HepG2 (cell line): ENCODE results near the gene RUNDC1. TPM values are rescaled to one million over a fixed set of nuclear protein-coding genes. Genes with fewer than 3 reads are reported as not detected.
A peak's percentile ranks its signal among the peaks of the same experiment; 100 is the strongest.

Experiments
- ATF1 ChIP-seq: IDR thresholded peaks from 2 replicates; pipeline ENCODE4 v1.6.1; 2016; ENCODE audit warnings: mild to moderate bottlenecking, control low read depth
- CEBPZ ChIP-seq: IDR thresholded peaks from 2 replicates; pipeline ENCODE4 v1.6.1; 2012; ENCODE audit warnings: low read length, improper control_type of control experiment
- CREB1 ChIP-seq, 2 experiments: fragments of 450-650 bp in 1 of 2; IDR thresholded peaks; 2 replicates each; pipeline ENCODE4 v1.6.1; 2016 to 2017; ENCODE audit warnings: control low read depth in 1 of 2, mild to moderate bottlenecking in 1 of 2, missing compliant biosample characterization in 1 of 2, missing genetic modification characterization in 1 of 2
- CTCF ChIP-seq: sonication (generic); formaldehyde crosslinking; IDR thresholded peaks from 2 replicates; pipeline ENCODE4 v1.5.0; 2020; ENCODE audit warnings: mild to moderate bottlenecking, missing genetic modification reagents, moderate library complexity
- FOXC1 ChIP-seq: sonication (generic); formaldehyde crosslinking; IDR thresholded peaks from 2 replicates; pipeline ENCODE4 v1.8.0; 2022; ENCODE audit warnings: mild to moderate bottlenecking, missing genetic modification reagents, borderline replicate concordance
- GRHL1 ChIP-seq: sonication (generic); formaldehyde crosslinking; conservative IDR thresholded peaks from 2 replicates; pipeline ENCODE4 v1.8.0; 2022; ENCODE audit warnings: missing genetic modification reagents
- HNF4A ChIP-seq: sonication (generic); formaldehyde crosslinking; IDR thresholded peaks from 2 replicates; pipeline ENCODE4 v1.4.0; 2020; ENCODE audit warnings: missing genetic modification reagents
- NAIF1 ChIP-seq: sonication (generic); formaldehyde crosslinking; IDR thresholded peaks from 2 replicates; pipeline ENCODE4 v1.5.0; 2020; ENCODE audit warnings: mild to moderate bottlenecking, missing genetic modification reagents, borderline replicate concordance
- NFYB ChIP-seq: sonication (generic); formaldehyde crosslinking; IDR thresholded peaks from 2 replicates; pipeline ENCODE4 v1.4.0; 2020; ENCODE audit warnings: missing genetic modification reagents
- POLR2AphosphoS2 ChIP-seq: IDR thresholded peaks from 2 replicates; pipeline ENCODE4 v1.6.1; 2011; ENCODE audit warnings: low read depth, low read length, improper control_type of control experiment
- RELA ChIP-seq: sonication (generic); formaldehyde crosslinking; IDR thresholded peaks from 2 replicates; pipeline ENCODE4 v1.4.0; 2020; ENCODE audit warnings: missing genetic modification reagents
- SAFB2 ChIP-seq: sonication (generic); formaldehyde crosslinking; IDR thresholded peaks from 2 replicates; pipeline ENCODE4 v1.5.1; 2020; ENCODE audit warnings: missing genetic modification reagents, low read depth, mild to moderate bottlenecking, borderline replicate concordance
- ZBTB7B ChIP-seq: sonication (generic); formaldehyde crosslinking; IDR thresholded peaks from 2 replicates; pipeline ENCODE4 v1.4.0; 2020; ENCODE audit warnings: missing genetic modification reagents
- ZNF282 ChIP-seq: fragments of 450-650 bp; IDR thresholded peaks from 2 replicates; pipeline ENCODE4 v1.6.1; 2018; ENCODE audit not compliant: partially characterized antibody
- ZNF678 ChIP-seq: sonication (generic); formaldehyde crosslinking; IDR thresholded peaks from 2 replicates; pipeline ENCODE4 v1.4.0; 2020; ENCODE audit warnings: mild to moderate bottlenecking, missing genetic modification reagents
- polyA plus RNA-seq, 8 experiments: library from polyadenylated mRNA; depleted of rRNA in 3 of 8; stranded (reverse) in 7 of 8; unstranded in 1 of 8; fragments of >200 nt; fragmentation: Illumina TruSeq in 4 of 8; extraction: Trizol in 4 of 8; gene quantifications; 2 replicates each; pipeline versions ENCODE4 v1.2.1 to v1.2.3, GENCODE V29; 2011 to 2016; ENCODE audit warnings: low read depth in 4 of 8, missing spikeins in 1 of 8, mixed read lengths in 1 of 8; ENCODE audit not compliant: insufficient read depth in 1 of 8
- total RNA-seq, 5 experiments: library from RNA; depleted of rRNA; stranded (reverse); fragments of >200 nt; fragmentation: Illumina TruSeq; extraction: Trizol; gene quantifications; 2 replicates each; pipeline ENCODE4 v1.2.3, GENCODE V29; 2016; ENCODE audit warnings: low read depth in 1 of 5
- TF ChIP-seq, protein P1 (sequence below): sonication (generic); formaldehyde crosslinking; IDR thresholded peaks from 2 replicates; pipeline ENCODE4 v1.4.0; 2020; ENCODE audit warnings: missing genetic modification reagents
- TF ChIP-seq, protein P2 (sequence below): sonication (generic); formaldehyde crosslinking; IDR thresholded peaks from 2 replicates; pipeline ENCODE4 v1.4.0; 2020; ENCODE audit warnings: missing genetic modification reagents, low read depth, mild to moderate bottlenecking, borderline replicate concordance
- TF ChIP-seq, protein P3 (sequence below): sonication (generic); formaldehyde crosslinking; IDR thresholded peaks from 2 replicates; pipeline ENCODE4 v1.5.1; 2020; ENCODE audit warnings: missing genetic modification reagents, mild to moderate bottlenecking, borderline replicate concordance

The RUNDC1 gene
- total and polyA plus RNA-seq, 2 of the 13 experiments (the other 11 are each of a cell fraction or from before 2014, with no cell fraction given), result 10.3 to 11.4 TPM

- no peak; the same call in 1 of the 2 replicates for TF ChIP-seq ZBTB7B (CRISPR knock-in tag)
- TF ChIP-seq ZNF282, result no peak
- no peak for TF ChIP-seq CEBPZ
- TF ChIP-seq, protein P1, sequence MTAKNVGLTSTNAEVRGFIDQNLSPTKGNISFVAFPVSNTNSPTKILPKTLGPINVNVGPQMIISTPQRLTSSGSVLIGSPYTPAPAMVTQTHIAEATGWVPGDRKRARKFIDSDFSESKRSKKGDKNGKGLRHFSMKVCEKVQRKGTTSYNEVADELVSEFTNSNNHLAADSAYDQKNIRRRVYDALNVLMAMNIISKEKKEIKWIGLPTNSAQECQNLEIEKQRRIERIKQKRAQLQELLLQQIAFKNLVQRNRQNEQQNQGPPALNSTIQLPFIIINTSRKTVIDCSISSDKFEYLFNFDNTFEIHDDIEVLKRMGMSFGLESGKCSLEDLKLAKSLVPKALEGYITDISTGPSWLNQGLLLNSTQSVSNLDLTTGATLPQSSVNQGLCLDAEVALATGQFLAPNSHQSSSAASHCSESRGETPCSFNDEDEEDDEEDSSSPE, result 0 out of 2 replicates have a peak, but pooled peaks have one; percentile 10
- TF ChIP-seq ATF1 (CRISPR knock-in tag), result no peak
- no peak for TF ChIP-seq HNF4A (CRISPR knock-in tag)
- peak; percentile 83 for TF ChIP-seq CREB1 (IDR thresholded peaks at IDR 0.05)
- 0 out of 2 replicates have a peak, but pooled peaks have one; percentile 42 for TF ChIP-seq CREB1 (CRISPR knock-in tag; IDR thresholded peaks at IDR 0.05)
- peak; percentile 72 for TF ChIP-seq CTCF (CRISPR knock-in tag)
- peak; percentile 92 for TF ChIP-seq NAIF1
- no peak for TF ChIP-seq GRHL1 (CRISPR knock-in tag)
- TF ChIP-seq SAFB2 (CRISPR knock-in tag), result peak; percentile 80; the same call in 1 of the 2 replicates
- no peak for TF ChIP-seq RELA
- TF ChIP-seq, protein P2, sequence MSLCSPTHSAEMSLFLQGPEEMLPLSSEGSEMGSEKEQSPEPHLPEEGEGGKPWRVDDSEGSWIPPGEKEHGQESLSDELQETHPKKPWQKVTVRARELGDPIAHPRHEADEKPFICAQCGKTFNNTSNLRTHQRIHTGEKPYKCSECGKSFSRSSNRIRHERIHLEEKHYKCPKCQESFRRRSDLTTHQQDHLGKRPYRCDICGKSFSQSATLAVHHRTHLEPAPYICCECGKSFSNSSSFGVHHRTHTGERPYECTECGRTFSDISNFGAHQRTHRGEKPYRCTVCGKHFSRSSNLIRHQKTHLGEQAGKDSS (CRISPR knock-in tag), result peak; percentile 29; the same call in 1 of the 2 replicates
- peak; percentile 91 for TF ChIP-seq FOXC1 (CRISPR knock-in tag)
- TF ChIP-seq, protein P3, sequence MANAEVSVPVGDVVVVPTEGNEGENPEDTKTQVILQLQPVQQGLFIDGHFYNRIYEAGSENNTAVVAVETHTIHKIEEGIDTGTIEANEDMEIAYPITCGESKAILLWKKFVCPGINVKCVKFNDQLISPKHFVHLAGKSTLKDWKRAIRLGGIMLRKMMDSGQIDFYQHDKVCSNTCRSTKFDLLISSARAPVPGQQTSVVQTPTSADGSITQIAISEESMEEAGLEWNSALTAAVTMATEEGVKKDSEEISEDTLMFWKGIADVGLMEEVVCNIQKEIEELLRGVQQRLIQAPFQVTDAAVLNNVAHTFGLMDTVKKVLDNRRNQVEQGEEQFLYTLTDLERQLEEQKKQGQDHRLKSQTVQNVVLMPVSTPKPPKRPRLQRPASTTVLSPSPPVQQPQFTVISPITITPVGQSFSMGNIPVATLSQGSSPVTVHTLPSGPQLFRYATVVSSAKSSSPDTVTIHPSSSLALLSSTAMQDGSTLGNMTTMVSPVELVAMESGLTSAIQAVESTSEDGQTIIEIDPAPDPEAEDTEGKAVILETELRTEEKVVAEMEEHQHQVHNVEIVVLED, result peak; percentile 73; the same call in 1 of the 2 replicates
- peak; percentile 32; the same call in 1 of the 2 replicates for TF ChIP-seq NFYB (CRISPR knock-in tag)
- no peak; the same call in 1 of the 2 replicates for TF ChIP-seq ZNF678
- TF ChIP-seq POLR2AphosphoS2, result no peak
These were observed 517 bp downstream of the RUNDC1 start (continued) for GRCh38 chr17:42980766-42981397.
